Measurements from ENCODE around the gene CNTN4. TPM values are rescaled to one million over a fixed set of nuclear protein-coding genes. Genes with fewer than 3 reads are reported as not detected.

CNTN4 gene
- total RNA-seq, 1 donor from 2014 or later, result 0.79 TPM

- Histone ChIP-seq H3K4me3 (ENCODE audit: low read depth, low read length) (no peak overlapping the region), H3K27me3 (ENCODE audit: control insufficient read depth, insufficient read depth, low read length) (no peaks in the 10 kb centered on the region), H3K36me3 (ENCODE audit: control insufficient read depth, insufficient read depth, low read length) (no peaks in the 10 kb centered on the region)
- DNase-seq (ENCODE audit: low read depth) (no peak), FAIRE-seq (no peak)
- no peak for TF ChIP-seq CTCF (IDR thresholded peaks at IDR 0.05; ENCODE audit: insufficient read depth, low read length, severe bottlenecking)
Observed at GRCh38 chr3:2153547-2153946, 54.9 kb downstream of the CNTN4 start.

GRCh38 chr3:2154621-2155020, 56.0 kb downstream of the CNTN4 start:
- DNase-seq (ENCODE audit: low read depth) (peak; percentile 61), FAIRE-seq (no peak)
- no peak for TF ChIP-seq CTCF (IDR thresholded peaks at IDR 0.05; ENCODE audit: insufficient read depth, low read length, severe bottlenecking)

GRCh38 chr3:2156244-2156847, 57.7 kb downstream of the CNTN4 start:
- Histone ChIP-seq H3K36me3 (ENCODE audit: control insufficient read depth, insufficient read depth, low read length) (no peaks in the 10 kb centered on the region), H3K4me3 (ENCODE audit: low read depth, low read length) (no peak overlapping the region), H3K27me3 (ENCODE audit: control insufficient read depth, insufficient read depth, low read length) (no peaks in the 10 kb centered on the region)
- FAIRE-seq (no peak), DNase-seq (ENCODE audit: low read depth) (no peak)
- peak; percentile 42 for TF ChIP-seq CTCF (IDR thresholded peaks at IDR 0.05; ENCODE audit: insufficient read depth, low read length, severe bottlenecking)

More at GRCh38 chr3:2154621-2155020, 56.0 kb downstream of the CNTN4 start:
- Histone ChIP-seq H3K36me3 (ENCODE audit: control insufficient read depth, insufficient read depth, low read length) (no peaks in the 10 kb centered on the region), H3K27me3 (ENCODE audit: control insufficient read depth, insufficient read depth, low read length) (no peaks in the 10 kb centered on the region), H3K4me3 (ENCODE audit: low read depth, low read length) (no peak overlapping the region)

- no peak overlapping the region for H3K4me3 ChIP-seq (ENCODE audit: low read depth, low read length)
- no peaks in the 10 kb centered on the region for H3K27me3 ChIP-seq (ENCODE audit: control insufficient read depth, insufficient read depth, low read length)
- DNase-seq (ENCODE audit: low read depth) (peak; percentile 3), FAIRE-seq (no peak)
- no peaks in the 10 kb centered on the region for H3K36me3 ChIP-seq (ENCODE audit: control insufficient read depth, insufficient read depth, low read length)
- TF ChIP-seq CTCF (IDR thresholded peaks at IDR 0.05; ENCODE audit: insufficient read depth, low read length, severe bottlenecking), result no peak
Observed at GRCh38 chr3:2158828-2159227, 60.2 kb downstream of the CNTN4 start.

GRCh38 chr3:2166552-2166951, 67.9 kb downstream of the CNTN4 start:
- peak; percentile 18 for DNase-seq (ENCODE audit: low read depth)

More at GRCh38 chr3:2166552-2166951, 67.9 kb downstream of the CNTN4 start:
- FAIRE-seq, result no peak
- Histone ChIP-seq H3K27me3 (ENCODE audit: control insufficient read depth, insufficient read depth, low read length) (no peaks in the 10 kb centered on the region), H3K36me3 (ENCODE audit: control insufficient read depth, insufficient read depth, low read length) (no peaks in the 10 kb centered on the region), H3K4me3 (ENCODE audit: low read depth, low read length) (no peak overlapping the region)
- TF ChIP-seq CTCF (IDR thresholded peaks at IDR 0.05; ENCODE audit: insufficient read depth, low read length, severe bottlenecking), result no peak

All from bronchial epithelial cell (primary cell).